GM12874 (cell line): ENCODE results near the gene BMERB1.

Experiments
- TF ChIP-seq, protein P1 (sequence below): IDR thresholded peaks from 2 replicates; pipeline ENCODE4 v1.5.1; 2011; ENCODE audit warnings: low read depth, mild to moderate bottlenecking, control low read depth, low read length, moderate library complexity; ENCODE audit not compliant: insufficient read depth

BMERB1 gene

DNA sequence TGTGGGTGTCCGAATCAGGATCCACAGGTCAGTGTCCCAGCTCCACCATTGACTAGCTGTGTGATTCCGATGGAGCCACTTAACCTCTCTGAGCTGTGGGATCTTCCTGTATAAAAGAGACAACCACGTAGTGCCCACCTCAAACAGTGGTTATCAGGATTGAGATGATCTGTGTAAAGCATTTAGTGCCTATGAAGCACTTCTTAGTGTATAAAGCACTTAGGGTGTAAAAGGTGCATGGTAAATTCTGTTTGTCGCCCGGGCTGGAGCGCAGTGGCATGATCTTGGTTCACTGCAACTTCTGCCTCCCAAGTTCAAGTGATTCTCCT lies 113.3 kb downstream of the BMERB1 start:
- TF ChIP-seq, protein P1, sequence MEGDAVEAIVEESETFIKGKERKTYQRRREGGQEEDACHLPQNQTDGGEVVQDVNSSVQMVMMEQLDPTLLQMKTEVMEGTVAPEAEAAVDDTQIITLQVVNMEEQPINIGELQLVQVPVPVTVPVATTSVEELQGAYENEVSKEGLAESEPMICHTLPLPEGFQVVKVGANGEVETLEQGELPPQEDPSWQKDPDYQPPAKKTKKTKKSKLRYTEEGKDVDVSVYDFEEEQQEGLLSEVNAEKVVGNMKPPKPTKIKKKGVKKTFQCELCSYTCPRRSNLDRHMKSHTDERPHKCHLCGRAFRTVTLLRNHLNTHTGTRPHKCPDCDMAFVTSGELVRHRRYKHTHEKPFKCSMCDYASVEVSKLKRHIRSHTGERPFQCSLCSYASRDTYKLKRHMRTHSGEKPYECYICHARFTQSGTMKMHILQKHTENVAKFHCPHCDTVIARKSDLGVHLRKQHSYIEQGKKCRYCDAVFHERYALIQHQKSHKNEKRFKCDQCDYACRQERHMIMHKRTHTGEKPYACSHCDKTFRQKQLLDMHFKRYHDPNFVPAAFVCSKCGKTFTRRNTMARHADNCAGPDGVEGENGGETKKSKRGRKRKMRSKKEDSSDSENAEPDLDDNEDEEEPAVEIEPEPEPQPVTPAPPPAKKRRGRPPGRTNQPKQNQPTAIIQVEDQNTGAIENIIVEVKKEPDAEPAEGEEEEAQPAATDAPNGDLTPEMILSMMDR, result no peak

DNA sequence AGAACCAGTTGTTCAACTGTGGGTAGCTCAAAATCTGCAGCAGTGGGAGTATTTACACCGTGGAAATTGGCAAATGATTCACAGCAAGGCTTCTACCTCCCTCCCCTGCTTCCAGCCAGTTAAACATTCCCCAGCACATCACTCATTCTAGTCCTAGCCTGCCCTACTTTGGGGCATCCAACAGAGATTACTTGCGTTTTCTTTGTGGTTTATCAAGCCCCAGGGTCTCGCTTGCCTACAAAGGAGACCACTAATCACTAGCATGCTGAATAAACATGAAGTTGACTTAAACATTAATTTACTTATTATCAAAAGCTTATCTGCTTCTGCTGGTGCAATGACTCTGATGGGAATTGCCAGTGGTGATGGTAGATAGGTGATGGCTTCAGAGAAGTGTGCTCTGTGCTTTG lies 114.1 kb downstream of the BMERB1 start:
- TF ChIP-seq, protein P1, result no peak

DNA sequence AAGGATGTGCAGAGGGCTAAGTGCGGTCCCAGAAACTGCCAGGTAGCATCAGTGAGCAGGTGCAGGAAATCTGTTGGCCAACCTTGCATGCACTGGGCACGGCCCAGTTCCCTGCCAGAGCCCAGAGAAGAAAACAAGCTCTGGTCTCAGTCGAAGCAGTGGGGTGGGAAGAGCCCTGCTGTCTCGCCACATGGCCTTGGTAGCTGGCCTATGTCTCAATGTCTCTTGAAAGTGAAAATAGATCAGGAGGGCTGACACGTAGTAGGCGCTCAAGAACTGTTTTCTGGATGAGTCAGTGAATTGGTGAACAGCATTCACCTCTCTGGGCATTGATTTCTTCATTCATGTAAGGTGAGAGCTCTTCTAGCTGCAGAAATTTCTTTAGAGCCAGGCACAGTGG lies 118.1 kb downstream of the BMERB1 start:
- TF ChIP-seq, protein P1, result no peak

DNA sequence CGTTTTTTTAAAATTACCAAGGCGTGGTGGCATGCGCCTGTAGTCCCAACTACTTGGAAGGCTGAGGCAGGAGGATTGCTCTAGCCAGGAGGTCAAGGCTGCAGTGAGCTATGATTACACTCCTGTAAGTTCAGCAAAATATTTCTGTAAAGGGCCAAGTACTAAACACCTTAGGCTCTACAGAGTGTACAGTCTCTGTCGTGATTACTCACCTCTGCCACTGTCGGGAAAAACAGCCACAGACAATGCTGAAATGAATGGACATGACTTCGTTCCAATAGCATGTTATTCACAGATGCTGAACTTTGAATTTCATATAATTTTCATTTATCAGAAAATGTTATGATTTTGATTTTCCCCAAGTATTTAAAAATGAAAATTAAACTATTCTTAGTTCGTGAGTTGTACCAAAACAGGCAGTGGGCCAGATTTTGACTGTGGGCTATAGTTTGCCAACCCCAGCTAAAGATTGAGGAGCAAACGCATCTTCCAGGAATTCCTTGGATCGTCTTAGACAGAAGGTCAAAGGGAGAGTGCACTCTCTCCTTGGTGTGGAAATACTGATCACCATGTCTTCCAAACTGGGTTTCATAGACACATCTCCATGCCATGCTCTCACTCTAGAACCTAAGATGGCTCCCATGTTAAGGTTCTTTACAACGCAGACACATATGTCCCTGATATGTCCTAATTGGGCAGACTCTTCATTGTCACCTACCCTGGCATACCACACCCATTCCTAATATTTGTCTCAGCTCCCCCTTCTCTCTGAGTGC lies 119.1 kb downstream of the BMERB1 start:
- TF ChIP-seq, protein P1, result no peak

DNA sequence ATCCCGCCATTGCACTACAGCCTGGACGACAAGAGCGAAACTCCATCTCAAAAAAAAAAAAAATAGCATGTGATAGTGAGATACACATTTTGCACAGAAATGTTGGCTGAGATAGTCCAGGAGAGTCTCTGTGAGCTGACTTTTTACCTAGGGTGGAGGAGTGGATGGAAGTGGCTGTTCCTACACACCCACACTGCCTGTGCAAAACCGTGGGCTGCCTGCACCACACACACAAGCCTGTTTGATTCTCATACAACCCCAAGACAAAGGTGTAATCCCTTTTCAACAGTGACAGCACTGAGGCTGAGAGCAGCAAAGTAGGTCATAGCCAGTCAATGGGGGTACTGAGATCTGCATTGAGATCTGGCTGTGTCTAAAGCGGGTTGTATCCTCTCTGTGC lies 121.7 kb downstream of the BMERB1 start:
- TF ChIP-seq, protein P1, result no peak

DNA sequence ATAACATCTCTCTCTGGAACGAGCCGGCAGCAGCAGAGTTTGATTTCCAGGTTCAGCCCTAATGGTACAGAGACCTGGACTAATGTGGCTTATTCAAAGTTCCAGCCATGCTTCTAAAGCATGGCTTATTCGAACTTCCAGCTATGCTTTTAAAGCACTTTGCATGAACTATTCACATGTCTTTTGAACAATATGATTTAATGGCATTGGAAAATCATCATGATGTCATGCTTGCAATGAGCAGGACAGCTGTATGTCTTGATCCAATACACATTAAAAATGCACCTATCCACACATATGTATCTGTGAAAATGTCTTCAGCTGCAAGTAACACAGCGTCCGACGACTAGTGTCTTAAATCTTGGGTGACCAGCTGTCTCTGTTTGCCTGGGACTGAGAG lies 122.9 kb downstream of the BMERB1 start:
- TF ChIP-seq, protein P1, result no peak

DNA sequence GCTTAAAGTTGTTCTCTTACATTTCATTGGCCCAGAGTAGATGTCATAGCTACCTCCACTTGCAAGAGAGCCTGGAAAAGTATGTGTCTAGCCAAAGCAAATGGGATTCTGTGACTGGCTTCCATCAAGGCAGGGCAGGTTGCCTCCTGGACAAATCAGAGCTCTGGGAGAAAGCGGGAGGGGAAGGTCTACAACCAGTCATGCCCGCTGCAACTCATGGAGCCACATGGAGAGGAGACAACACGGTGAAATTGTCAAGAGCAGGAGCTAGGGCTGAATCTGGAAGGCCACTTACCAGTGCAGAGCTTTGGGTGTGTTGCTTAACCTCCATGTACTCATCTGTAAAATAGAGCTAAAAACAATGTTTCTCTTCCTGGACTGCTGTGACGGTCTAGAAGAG lies 124.8 kb downstream of the BMERB1 start:
- TF ChIP-seq, protein P1, result no peak
